ENCODE measurements around the gene MKX.

- TF ChIP-seq EZH2 (IDR thresholded peaks at IDR 0.05; ENCODE audit: borderline replicate concordance, low read length), result no peak
- TF ChIP-seq CTCF (conservative IDR thresholded peaks at IDR 0.05 in 1 of 2, IDR thresholded peaks at IDR 0.05 in 1 of 2; ENCODE audit: extremely low read depth in 1 of 2, insufficient read depth in 1 of 2, low read depth in 1 of 2, low read length in 2 of 2), result no peak
These were observed 73.8 kb downstream of the MKX start for GRCh38 chr10:27671821-27672220.
